Endothelial cell of umbilical vein (primary cell): ENCODE results near the gene SEMA5A. TPM values are rescaled to one million over a fixed set of nuclear protein-coding genes. Genes with fewer than 3 reads are reported as not detected.

ENCODE experiments used
- BruUV-seq: library from RNA; stranded (reverse); fragments of 400-500 nt; replicated peaks from 2 replicates; lab custom pipeline; 2021; lab: Mats Ljungman, UMichigan
- CTCF ChIA-PET: fragments of 300-600, 350-600 bp; sonication (Branson Sonifier 250); formaldehyde crosslinking; loops from one replicate; lab custom pipeline; 2021; ENCODE audit warnings: antibody characterized with exemption, inconsistent platforms; lab: Charles Lee
- POLR2A ChIA-PET: fragments of 300-600, 350-600 bp; sonication (Branson Sonifier 250); formaldehyde crosslinking; loops from one replicate; lab custom pipeline; 2021; ENCODE audit warnings: antibody characterized with exemption, inconsistent platforms; lab: Charles Lee
- DNase-seq: peaks from one replicate; pipeline ENCODE4 v3.0.0-alpha.2; 2011; ENCODE audit warnings: low read depth, low spot score
- FAIRE-seq: peaks from 2 replicates; lab custom pipeline; 2011; peaks lifted over from hg19 to GRCh38; lab: Jason Lieb, UNC
- H2AFZ ChIP-seq: 2 replicates; pipeline ENCODE4 v1.6.0; 2012; ENCODE audit warnings: low read depth, low read length, control low read depth, inconsistent platforms
- H3K27ac ChIP-seq: 2 replicates; pipeline ENCODE4 v1.5.1; 2011; ENCODE audit warnings: low read depth, mild to moderate bottlenecking, control low read depth, low read length, moderate library complexity; ENCODE audit not compliant: insufficient read depth
- H3K27me3 ChIP-seq, 2 experiments: 2 replicates each; pipeline versions ENCODE4 v1.6.0 to v1.6.1; 2011; ENCODE audit warnings: low read length in 2 of 2, mixed read lengths in 1 of 2; ENCODE audit not compliant: control insufficient read depth in 2 of 2, insufficient read depth in 2 of 2
- H3K36me3 ChIP-seq, 2 experiments: 2 replicates in 1 of 2; 3 replicates in 1 of 2; pipeline ENCODE4 v1.5.1; 2011; ENCODE audit warnings: low read length in 2 of 2, mild to moderate bottlenecking in 1 of 2, moderate library complexity in 1 of 2; ENCODE audit not compliant: control insufficient read depth in 2 of 2, insufficient read depth in 2 of 2; ENCODE audit errors: extremely low read depth in 1 of 2
- H3K4me1 ChIP-seq: 3 replicates; pipeline ENCODE4 v1.5.1; 2011; ENCODE audit warnings: mild to moderate bottlenecking, low read length; ENCODE audit not compliant: control insufficient read depth, insufficient read depth; ENCODE audit errors: extremely low read depth
- H3K4me2 ChIP-seq: 2 replicates; pipeline ENCODE4 v1.6.1; 2011; ENCODE audit warnings: low read length, control low read depth, mixed read lengths; ENCODE audit not compliant: insufficient read depth
- H3K4me3 ChIP-seq, 3 experiments: fragments of 200-600 bp in 1 of 3; sonication (generic), shearing (Covaris generic) in 1 of 3; replicated peaks in 1 of 3; 2 replicates each; pipeline ENCODE4 v1.5.1; 2011 to 2016; ENCODE audit warnings: control low read depth in 3 of 3, low read length in 3 of 3, mild to moderate bottlenecking in 2 of 3, inconsistent platforms in 1 of 3, low read depth in 1 of 3, moderate library complexity in 1 of 3; ENCODE audit not compliant: insufficient read depth in 1 of 3
- H3K79me2 ChIP-seq: 2 replicates; pipeline ENCODE4 v1.6.0; 2012; ENCODE audit warnings: low read length, inconsistent platforms; ENCODE audit not compliant: control insufficient read depth, insufficient read depth
- H3K9ac ChIP-seq: replicated peaks from 2 replicates; pipeline ENCODE3; 2011; ENCODE audit warnings: low read length, control low read depth; ENCODE audit not compliant: insufficient read depth; ENCODE audit errors: extremely low read depth
- H3K9me1 ChIP-seq: replicated peaks from 3 replicates; pipeline ENCODE4 v1.6.0; 2011; ENCODE audit warnings: mild to moderate bottlenecking, low read length; ENCODE audit not compliant: control insufficient read depth, insufficient read depth; ENCODE audit errors: extremely low read depth
- H3K9me3 ChIP-seq: replicated peaks from 2 replicates; pipeline ENCODE4 v1.5.1; 2012; ENCODE audit warnings: low read length, inconsistent platforms; ENCODE audit not compliant: control insufficient read depth, insufficient read depth
- H4K20me1 ChIP-seq: replicated peaks from 2 replicates; pipeline ENCODE3; 2011; ENCODE audit warnings: mild to moderate bottlenecking, low read length; ENCODE audit not compliant: control insufficient read depth, insufficient read depth; ENCODE audit errors: extremely low read depth
- CTCF ChIP-seq, 2 donors: IDR thresholded peaks; 1 replicate in 1 of 2; 2 replicates in 1 of 2; pipeline ENCODE4 v1.5.1; 2011; ENCODE audit warnings: low read length in 2 of 2, mild to moderate bottlenecking in 2 of 2, moderate library complexity in 2 of 2, control low read depth in 1 of 2, inconsistent platforms in 1 of 2, low read depth in 1 of 2; ENCODE audit not compliant: insufficient read depth in 1 of 2; ENCODE audit errors: extremely low read depth in 1 of 2
- EZH2 ChIP-seq: IDR thresholded peaks from 2 replicates; pipeline ENCODE4 v1.6.1; 2012; ENCODE audit warnings: borderline replicate concordance, low read depth, mild to moderate bottlenecking, moderate library complexity, low read length, inconsistent platforms; ENCODE audit not compliant: severe bottlenecking
- FOS ChIP-seq: IDR thresholded peaks from 2 replicates; pipeline ENCODE4 v1.6.1; 2011; ENCODE audit warnings: mild to moderate bottlenecking, low read length, moderate library complexity, borderline replicate concordance; ENCODE audit not compliant: insufficient read depth
- GATA2 ChIP-seq: IDR thresholded peaks from 2 replicates; pipeline ENCODE4 v1.7.0; 2011; ENCODE audit warnings: low read depth, mild to moderate bottlenecking, moderate library complexity, mixed read lengths, low read length; ENCODE audit not compliant: insufficient read length, insufficient read depth
- JUN ChIP-seq: IDR thresholded peaks from 2 replicates; pipeline ENCODE4 v1.6.1; 2011; ENCODE audit warnings: borderline replicate concordance, low read depth; ENCODE audit not compliant: insufficient read length, insufficient read depth
- MYC ChIP-seq: IDR thresholded peaks from one replicate; pipeline ENCODE4 v1.6.1; 2011; ENCODE audit warnings: mild to moderate bottlenecking, low read depth, low read length
- POLR2A ChIP-seq: IDR thresholded peaks from 2 replicates; pipeline ENCODE4 v1.6.1; 2012; ENCODE audit warnings: low read depth, mild to moderate bottlenecking, control low read depth, low read length
- POLR2AphosphoS5 ChIP-seq: IDR thresholded peaks from 2 replicates; pipeline ENCODE4 v1.6.1; 2012; ENCODE audit warnings: low read depth, mild to moderate bottlenecking, control low read depth, low read length, moderate library complexity; ENCODE audit not compliant: insufficient read depth
- dilution Hi-C: fragments of 300-500 bp; cut with MboI; formaldehyde crosslinking; loops from one replicate; pipeline ENCODE4 v1.15.0; 2019; ENCODE audit warnings: low sequenced_read_pairs; ENCODE audit not compliant: extremely low pct_ligation_motif_present
- intact Hi-C: fragments of 100-400 bp; cut with micrococcal nuclease; formaldehyde crosslinking; loops from one replicate; pipeline ENCODE4 v1.10.0; 2022
- polyA plus RNA-seq, 4 experiments: library from polyadenylated mRNA; depleted of rRNA in 3 of 4; stranded (reverse) in 3 of 4; unstranded in 1 of 4; fragments of >200 nt; gene quantifications; 2 replicates each; pipeline versions ENCODE4 v1.2.1 to v1.2.3, GENCODE V29; 2011 to 2012; ENCODE audit warnings: missing spikeins in 1 of 4
- total RNA-seq: library from RNA; stranded (reverse); gene quantifications from 2 replicates; pipeline ENCODE4 v1.2.3, GENCODE V29; 2021

SEMA5A gene
- total and polyA plus RNA-seq, 2 donors (not counting 3 experiments of a cell fraction or from before 2014, with no cell fraction given): 0.04 to 0.06 TPM

GRCh38 chr5:9423571-9423970, 122.3 kb downstream of the SEMA5A start:
- ChIA-PET CTCF (no interaction called here), POLR2A (no interaction called here)
- no peaks in the 10 kb centered on the region for H4K20me1 ChIP-seq
- no peak overlapping the region for H3K4me3 ChIP-seq
- no peak overlapping the region for H3K27ac ChIP-seq
- TF ChIP-seq POLR2A (no peak), CTCF (IDR thresholded peaks at IDR 0.05; ENCODE audit: extremely low read depth in 1 of 2, insufficient read depth in 1 of 2, low read depth in 1 of 2, low read length in 2 of 2) (no peak), FOS (no peak), EZH2 (no peak), POLR2AphosphoS5 (no peak), MYC (no peak), JUN (no peak), GATA2 (no peak)
- intact Hi-C loops: no loop called here
- H3K27me3 ChIP-seq: no peaks in the 10 kb centered on the region
- H3K9ac ChIP-seq: no peak overlapping the region
- dilution Hi-C loops: no loop called here
- BruUV-seq: no TSS peak
- FAIRE-seq: no peak
- H3K9me3 ChIP-seq: no peaks in the 10 kb centered on the region
- H3K4me2 ChIP-seq: no peak overlapping the region
- no peaks in the 10 kb centered on the region for H3K36me3 ChIP-seq
- H3K79me2 ChIP-seq: no peaks in the 10 kb centered on the region
- no peak overlapping the region for H2AFZ ChIP-seq
- DNase-seq: no peak
- H3K4me1 ChIP-seq: no peaks in the 10 kb centered on the region
- no peaks in the 10 kb centered on the region for H3K9me1 ChIP-seq
